ENCODE data around the gene GNG2. TPM values are rescaled to one million over a fixed set of nuclear protein-coding genes. Genes with fewer than 3 reads are reported as not detected.

GNG2 gene
- total RNA-seq, 1 experiment from 2014 or later: 5.1 TPM

- DNase-seq (ENCODE audit: low read depth): no peak
Measured at GRCh38 chr14:51938137-51938536, 77.7 kb downstream of the GNG2 start.

- no peak for DNase-seq (ENCODE audit: low read depth)
Measured at GRCh38 chr14:51938821-51939220, 78.4 kb downstream of the GNG2 start.

- no peak for DNase-seq (ENCODE audit: low read depth)
Measured at GRCh38 chr14:51939226-51939625, 78.8 kb downstream of the GNG2 start.

- no peak for DNase-seq (ENCODE audit: low read depth)
Measured at GRCh38 chr14:51939755-51940301, 79.4 kb downstream of the GNG2 start.

- DNase-seq (ENCODE audit: low read depth): no peak
Measured at GRCh38 chr14:51942971-51943370, 82.6 kb downstream of the GNG2 start.

GRCh38 chr14:51950007-51950406 is 89.6 kb downstream of the GNG2 start:
- no peak for DNase-seq (ENCODE audit: low read depth)

GRCh38 chr14:51951656-51952055 is 91.2 kb downstream of the GNG2 start:
- DNase-seq (ENCODE audit: low read depth): no peak

- no peak for DNase-seq (ENCODE audit: low read depth)
Measured at GRCh38 chr14:51954031-51954430, 93.6 kb downstream of the GNG2 start.

- DNase-seq (ENCODE audit: low read depth): no peak
Measured at GRCh38 chr14:51954657-51955056, 94.2 kb downstream of the GNG2 start.

- DNase-seq (ENCODE audit: low read depth): no peak
Measured at GRCh38 chr14:51957950-51958349, 97.5 kb downstream of the GNG2 start.

GRCh38 chr14:51959928-51960327 is 99.5 kb downstream of the GNG2 start:
- no peak for DNase-seq (ENCODE audit: low read depth)

GRCh38 chr14:51960866-51961265 is 100.5 kb downstream of the GNG2 start:
- DNase-seq (ENCODE audit: low read depth): no peak

- no peak for DNase-seq (ENCODE audit: low read depth)
Measured at GRCh38 chr14:51962711-51963110, 102.3 kb downstream of the GNG2 start.

GRCh38 chr14:51963286-51963685 is 102.9 kb downstream of the GNG2 start:
- no peak for DNase-seq (ENCODE audit: low read depth)

GRCh38 chr14:51967521-51967920 is 107.1 kb downstream of the GNG2 start:
- no peak for DNase-seq (ENCODE audit: low read depth)

- no peak for DNase-seq (ENCODE audit: low read depth)
Measured at GRCh38 chr14:51969852-51970540, 109.6 kb downstream of the GNG2 start.

- no peak for DNase-seq (ENCODE audit: low read depth)
Measured at GRCh38 chr14:51972566-51972965, 112.2 kb downstream of the GNG2 start.

GRCh38 chr14:51977075-51977474 is 116.7 kb downstream of the GNG2 start:
- no peak for DNase-seq (ENCODE audit: low read depth)

GRCh38 chr14:51978681-51979085 is 118.3 kb downstream of the GNG2 start:
- no peak for DNase-seq (ENCODE audit: low read depth)

- peak; percentile 68 for DNase-seq (ENCODE audit: low read depth)
Measured at GRCh38 chr14:51979088-51979709, 118.8 kb downstream of the GNG2 start.

GRCh38 chr14:51981218-51981854 is 120.9 kb downstream of the GNG2 start:
- DNase-seq (ENCODE audit: low read depth): no peak

GRCh38 chr14:51988221-51988620 is 127.8 kb downstream of the GNG2 start:
- no peak for DNase-seq (ENCODE audit: low read depth)

All from HT1080 (cell line).